GM18861 (cell line): ENCODE measurements around the gene PGRMC2.

ENCODE experiments used
- ATAC-seq: cut with Tn5 transposase; IDR thresholded peaks from one replicate; pipeline ENCODE4 v1.9.1; 2021; ENCODE audit not compliant: unreplicated experiment

The PGRMC2 gene

GRCh38 chr4:128225148-128225547 is 62.5 kb downstream of the PGRMC2 start:
- ATAC-seq, result no peak

DNA sequence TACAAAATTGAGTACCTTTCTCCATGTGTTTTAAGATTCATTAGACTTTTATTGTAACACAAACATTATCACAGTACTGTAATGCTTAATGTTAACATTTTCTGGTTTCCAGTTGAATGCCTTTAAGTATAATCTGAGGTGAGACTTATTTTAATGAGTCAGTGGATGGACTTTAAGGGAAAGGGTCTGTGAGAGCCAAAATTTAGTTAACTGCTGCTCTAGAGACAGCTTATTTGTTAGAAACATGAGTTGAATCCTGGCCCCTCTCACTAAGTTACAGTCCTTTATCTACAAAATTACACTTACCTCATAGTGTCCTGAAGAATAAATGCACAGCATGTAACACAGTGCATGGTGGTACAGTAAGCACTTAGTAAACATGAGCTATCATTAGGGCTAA is 66.0 kb downstream of the PGRMC2 start:
- no peak for ATAC-seq

GRCh38 chr4:128220286-128221235 is 67.1 kb downstream of the PGRMC2 start:
- ATAC-seq, result peak; percentile 80
